ENCODE measurements around the gene PITPNB.

DNA sequence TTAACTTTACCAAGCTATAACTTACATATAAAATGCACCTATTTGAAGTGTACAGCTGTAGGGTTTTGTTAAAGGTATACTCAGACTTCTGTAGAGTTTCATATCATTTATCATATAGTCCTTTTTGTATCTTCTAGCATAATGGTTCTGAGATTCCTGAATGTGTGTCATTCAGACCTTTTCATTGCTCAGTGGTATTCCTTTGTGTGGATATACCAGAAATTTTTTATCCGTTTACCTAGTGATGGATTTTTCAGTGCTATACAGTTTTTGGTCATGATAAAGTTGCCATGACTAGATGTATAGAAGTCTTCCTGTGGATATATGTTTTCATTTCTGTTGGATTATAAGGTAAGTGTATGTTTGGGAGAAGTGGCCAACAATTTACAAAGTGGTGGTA, 6.3 kb upstream of the PITPNB start:
- TF ChIP-seq, protein P1, sequence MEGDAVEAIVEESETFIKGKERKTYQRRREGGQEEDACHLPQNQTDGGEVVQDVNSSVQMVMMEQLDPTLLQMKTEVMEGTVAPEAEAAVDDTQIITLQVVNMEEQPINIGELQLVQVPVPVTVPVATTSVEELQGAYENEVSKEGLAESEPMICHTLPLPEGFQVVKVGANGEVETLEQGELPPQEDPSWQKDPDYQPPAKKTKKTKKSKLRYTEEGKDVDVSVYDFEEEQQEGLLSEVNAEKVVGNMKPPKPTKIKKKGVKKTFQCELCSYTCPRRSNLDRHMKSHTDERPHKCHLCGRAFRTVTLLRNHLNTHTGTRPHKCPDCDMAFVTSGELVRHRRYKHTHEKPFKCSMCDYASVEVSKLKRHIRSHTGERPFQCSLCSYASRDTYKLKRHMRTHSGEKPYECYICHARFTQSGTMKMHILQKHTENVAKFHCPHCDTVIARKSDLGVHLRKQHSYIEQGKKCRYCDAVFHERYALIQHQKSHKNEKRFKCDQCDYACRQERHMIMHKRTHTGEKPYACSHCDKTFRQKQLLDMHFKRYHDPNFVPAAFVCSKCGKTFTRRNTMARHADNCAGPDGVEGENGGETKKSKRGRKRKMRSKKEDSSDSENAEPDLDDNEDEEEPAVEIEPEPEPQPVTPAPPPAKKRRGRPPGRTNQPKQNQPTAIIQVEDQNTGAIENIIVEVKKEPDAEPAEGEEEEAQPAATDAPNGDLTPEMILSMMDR (conservative IDR thresholded peaks at IDR 0.05; ENCODE audit: low read depth, low read length): no peak
- TF ChIP-seq EZH2 (IDR thresholded peaks at IDR 0.05; ENCODE audit: borderline replicate concordance, low read depth, low read length, poor library complexity, severe bottlenecking): no peak
